HepG2 (cell line): ENCODE measurements around the gene CAPG. TPM values are rescaled to one million over a fixed set of nuclear protein-coding genes. Genes with fewer than 3 reads are reported as not detected.

ENCODE experiments used
- FOXK2 ChIP-seq: fragments of 450-650 bp; IDR thresholded peaks from 2 replicates; pipeline ENCODE4 v1.6.1; 2016
- GZF1 ChIP-seq: sonication (generic); formaldehyde crosslinking; IDR thresholded peaks from 2 replicates; pipeline ENCODE4 v1.5.1; 2020; ENCODE audit warnings: mild to moderate bottlenecking, missing genetic modification reagents
- KMT2B ChIP-seq: IDR thresholded peaks from 2 replicates; pipeline ENCODE4 v1.6.1; 2016; ENCODE audit warnings: missing genetic modification reagents, missing compliant biosample characterization
- MAFG ChIP-seq: sonication (generic); formaldehyde crosslinking; IDR thresholded peaks from 2 replicates; pipeline ENCODE4 v1.5.1; 2020; ENCODE audit warnings: mild to moderate bottlenecking, missing genetic modification reagents
- MYC ChIP-seq: sonication (generic); formaldehyde crosslinking; IDR thresholded peaks from 2 replicates; pipeline ENCODE4 v1.9.0; 2021; ENCODE audit warnings: missing genetic modification reagents, borderline replicate concordance
- NAIF1 ChIP-seq: sonication (generic); formaldehyde crosslinking; IDR thresholded peaks from 2 replicates; pipeline ENCODE4 v1.5.0; 2020; ENCODE audit warnings: mild to moderate bottlenecking, missing genetic modification reagents, borderline replicate concordance
- POLR2AphosphoS2 ChIP-seq: IDR thresholded peaks from 2 replicates; pipeline ENCODE4 v1.6.1; 2011; ENCODE audit warnings: low read depth, low read length, improper control_type of control experiment
- RARA ChIP-seq: IDR thresholded peaks from 2 replicates; pipeline ENCODE4 v1.6.1; 2016; ENCODE audit warnings: missing genetic modification reagents, missing compliant biosample characterization
- RBM22 ChIP-seq: fragments of 200-400 bp; formaldehyde crosslinking; optimal IDR thresholded peaks from 2 replicates; pipeline ENCODE3; 2017; ENCODE audit warnings: mild to moderate bottlenecking, low read length, moderate library complexity
- TRIM24 ChIP-seq: sonication (generic); formaldehyde crosslinking; IDR thresholded peaks from 2 replicates; pipeline ENCODE4 v1.8.0; 2022; ENCODE audit warnings: mild to moderate bottlenecking, missing genetic modification reagents
- ZFP1 ChIP-seq: IDR thresholded peaks from 2 replicates; pipeline ENCODE4 v1.6.1; 2016
- ZNF225 ChIP-seq: sonication (generic); formaldehyde crosslinking; IDR thresholded peaks from 2 replicates; pipeline ENCODE4 v1.4.0; 2020; ENCODE audit warnings: mild to moderate bottlenecking, missing genetic modification reagents
- ZNF24 ChIP-seq: fragments of 450-650 bp; IDR thresholded peaks from 2 replicates; pipeline ENCODE4 v1.6.1; 2017; ENCODE audit warnings: antibody characterized with exemption, mild to moderate bottlenecking
- ZNF792 ChIP-seq: IDR thresholded peaks from 2 replicates; pipeline ENCODE4 v1.6.1; 2016
- polyA plus RNA-seq, 8 experiments: library from polyadenylated mRNA; depleted of rRNA in 3 of 8; stranded (reverse) in 7 of 8; unstranded in 1 of 8; fragments of >200 nt; fragmentation: Illumina TruSeq in 4 of 8; extraction: Trizol in 4 of 8; gene quantifications; 2 replicates each; pipeline versions ENCODE4 v1.2.1 to v1.2.3, GENCODE V29; 2011 to 2016; ENCODE audit warnings: low read depth in 4 of 8, missing spikeins in 1 of 8, mixed read lengths in 1 of 8; ENCODE audit not compliant: insufficient read depth in 1 of 8
- total RNA-seq, 5 experiments: library from RNA; depleted of rRNA; stranded (reverse); fragments of >200 nt; fragmentation: Illumina TruSeq; extraction: Trizol; gene quantifications; 2 replicates each; pipeline ENCODE4 v1.2.3, GENCODE V29; 2016; ENCODE audit warnings: low read depth in 1 of 5
- TF ChIP-seq, protein P1 (sequence below): sonication (generic); formaldehyde crosslinking; IDR thresholded peaks from 2 replicates; pipeline ENCODE4 v1.5.1; 2020; ENCODE audit warnings: missing genetic modification reagents, mild to moderate bottlenecking, borderline replicate concordance
- TF ChIP-seq, protein P2 (sequence below): sonication (generic); formaldehyde crosslinking; IDR thresholded peaks from 2 replicates; pipeline ENCODE4 v1.8.1; 2023; ENCODE audit warnings: mild to moderate bottlenecking, inconsistent platforms, moderate library complexity, missing genetic modification reagents, borderline replicate concordance
- TF ChIP-seq, protein P3 (sequence below): sonication (generic); formaldehyde crosslinking; IDR thresholded peaks from 2 replicates; pipeline ENCODE4 v1.4.0; 2020; ENCODE audit warnings: missing genetic modification reagents, low read depth, mild to moderate bottlenecking, borderline replicate concordance
- TF ChIP-seq, protein P4 (sequence below): IDR thresholded peaks from 2 replicates; pipeline ENCODE4 v1.6.1; 2016; ENCODE audit warnings: mild to moderate bottlenecking
- TF ChIP-seq, protein P5 (sequence below): sonication (generic); formaldehyde crosslinking; IDR thresholded peaks from 2 replicates; pipeline ENCODE4 v1.4.0; 2020; ENCODE audit warnings: missing genetic modification reagents
- TF ChIP-seq, protein P6 (sequence below): sonication (generic); formaldehyde crosslinking; IDR thresholded peaks from 2 replicates; pipeline ENCODE4 v1.5.1; 2020; ENCODE audit warnings: missing genetic modification reagents, mild to moderate bottlenecking, borderline replicate concordance

CAPG gene
- total and polyA plus RNA-seq, 2 of the 13 experiments (the other 11 are each of a cell fraction or from before 2014, with no cell fraction given) = 12.7 to 18.2 TPM

DNA sequence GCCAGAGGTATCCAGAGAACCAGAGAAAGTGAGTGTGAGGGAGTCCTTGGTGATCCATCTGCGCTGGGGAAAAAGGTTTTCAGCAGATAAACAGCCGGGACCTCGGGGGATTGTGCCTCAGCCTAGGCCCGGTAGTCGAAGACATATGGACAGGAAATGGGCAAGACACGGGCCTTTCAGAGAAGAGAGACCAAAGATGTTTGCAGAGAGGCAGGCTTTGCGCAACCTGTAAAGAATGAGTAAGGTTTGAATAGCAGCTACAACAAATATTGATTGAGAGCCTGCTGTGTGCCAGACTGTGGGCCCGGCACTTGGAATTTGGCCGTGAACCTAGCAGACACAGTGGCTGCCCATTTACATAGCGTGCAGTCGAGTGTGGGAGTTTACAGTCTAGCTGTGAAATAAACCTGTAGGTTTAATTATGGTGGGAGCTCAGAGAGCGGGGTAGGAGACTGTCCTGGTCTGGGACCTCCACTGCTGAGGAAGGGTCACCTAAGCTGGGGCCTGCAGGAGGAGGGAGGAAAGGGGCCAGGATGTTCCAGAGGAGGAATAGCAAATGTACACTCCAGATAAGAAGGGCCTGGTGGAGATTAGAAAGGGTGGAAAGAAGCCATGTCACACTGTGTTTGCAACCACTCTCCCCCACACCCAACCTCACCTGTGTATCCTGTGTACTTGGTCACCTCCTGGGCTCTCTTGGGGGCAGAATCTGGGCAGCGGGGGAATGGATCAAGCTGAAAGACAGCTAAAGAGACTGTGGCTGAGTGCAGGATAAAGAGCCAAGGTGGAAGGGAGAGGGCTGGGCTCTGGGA is 11.3 kb upstream of the CAPG start (continued):
- TF ChIP-seq, protein P1, sequence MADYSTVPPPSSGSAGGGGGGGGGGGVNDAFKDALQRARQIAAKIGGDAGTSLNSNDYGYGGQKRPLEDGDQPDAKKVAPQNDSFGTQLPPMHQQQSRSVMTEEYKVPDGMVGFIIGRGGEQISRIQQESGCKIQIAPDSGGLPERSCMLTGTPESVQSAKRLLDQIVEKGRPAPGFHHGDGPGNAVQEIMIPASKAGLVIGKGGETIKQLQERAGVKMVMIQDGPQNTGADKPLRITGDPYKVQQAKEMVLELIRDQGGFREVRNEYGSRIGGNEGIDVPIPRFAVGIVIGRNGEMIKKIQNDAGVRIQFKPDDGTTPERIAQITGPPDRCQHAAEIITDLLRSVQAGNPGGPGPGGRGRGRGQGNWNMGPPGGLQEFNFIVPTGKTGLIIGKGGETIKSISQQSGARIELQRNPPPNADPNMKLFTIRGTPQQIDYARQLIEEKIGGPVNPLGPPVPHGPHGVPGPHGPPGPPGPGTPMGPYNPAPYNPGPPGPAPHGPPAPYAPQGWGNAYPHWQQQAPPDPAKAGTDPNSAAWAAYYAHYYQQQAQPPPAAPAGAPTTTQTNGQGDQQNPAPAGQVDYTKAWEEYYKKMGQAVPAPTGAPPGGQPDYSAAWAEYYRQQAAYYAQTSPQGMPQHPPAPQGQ = no peak
- TF ChIP-seq ZNF792 (CRISPR knock-in tag) (peak; percentile 86), POLR2AphosphoS2 (no peak), NAIF1 (CRISPR knock-in tag) (no peak), ZNF225 (CRISPR knock-in tag) (no peak), FOXK2 (0 out of 2 replicates have a peak, but pooled peaks have one; percentile 31), RBM22 (no peak), MAFG (CRISPR knock-in tag) (no peak), ZNF24 (no peak), ZFP1 (CRISPR knock-in tag) (0 out of 2 replicates have a peak, but pooled peaks have one; percentile 41), MYC (CRISPR knock-in tag) (peak; percentile 57; the same call in 1 of the 2 replicates), KMT2B (CRISPR knock-in tag) (no peak; the same call in none of the 2 replicates), GZF1 (CRISPR knock-in tag) (peak; percentile 39; the same call in 1 of the 2 replicates), TRIM24 (CRISPR knock-in tag) (0 out of 2 replicates have a peak, but pooled peaks have one; percentile 39), RARA (peak; percentile 99)
- TF ChIP-seq, protein P2, sequence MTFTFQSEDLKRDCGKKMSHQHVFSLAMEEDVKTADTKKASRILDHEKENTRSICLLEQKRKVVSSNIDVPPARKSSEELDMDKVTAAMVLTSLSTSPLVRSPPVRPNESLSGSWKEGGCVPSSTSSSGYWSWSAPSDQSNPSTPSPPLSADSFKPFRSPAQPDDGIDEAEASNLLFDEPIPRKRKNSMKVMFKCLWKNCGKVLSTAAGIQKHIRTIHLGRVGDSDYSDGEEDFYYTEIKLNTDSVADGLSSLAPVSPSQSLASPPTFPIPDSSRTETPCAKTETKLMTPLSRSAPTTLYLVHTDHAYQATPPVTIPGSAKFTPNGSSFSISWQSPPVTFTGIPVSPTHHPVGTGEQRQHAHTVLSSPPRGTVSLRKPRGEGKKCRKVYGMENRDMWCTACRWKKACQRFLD (CRISPR knock-in tag) = peak; percentile 69; the same call in 1 of the 2 replicates
- TF ChIP-seq, protein P3, sequence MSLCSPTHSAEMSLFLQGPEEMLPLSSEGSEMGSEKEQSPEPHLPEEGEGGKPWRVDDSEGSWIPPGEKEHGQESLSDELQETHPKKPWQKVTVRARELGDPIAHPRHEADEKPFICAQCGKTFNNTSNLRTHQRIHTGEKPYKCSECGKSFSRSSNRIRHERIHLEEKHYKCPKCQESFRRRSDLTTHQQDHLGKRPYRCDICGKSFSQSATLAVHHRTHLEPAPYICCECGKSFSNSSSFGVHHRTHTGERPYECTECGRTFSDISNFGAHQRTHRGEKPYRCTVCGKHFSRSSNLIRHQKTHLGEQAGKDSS (CRISPR knock-in tag) = peak; percentile 81; the same call in 1 of the 2 replicates
- TF ChIP-seq, protein P4, sequence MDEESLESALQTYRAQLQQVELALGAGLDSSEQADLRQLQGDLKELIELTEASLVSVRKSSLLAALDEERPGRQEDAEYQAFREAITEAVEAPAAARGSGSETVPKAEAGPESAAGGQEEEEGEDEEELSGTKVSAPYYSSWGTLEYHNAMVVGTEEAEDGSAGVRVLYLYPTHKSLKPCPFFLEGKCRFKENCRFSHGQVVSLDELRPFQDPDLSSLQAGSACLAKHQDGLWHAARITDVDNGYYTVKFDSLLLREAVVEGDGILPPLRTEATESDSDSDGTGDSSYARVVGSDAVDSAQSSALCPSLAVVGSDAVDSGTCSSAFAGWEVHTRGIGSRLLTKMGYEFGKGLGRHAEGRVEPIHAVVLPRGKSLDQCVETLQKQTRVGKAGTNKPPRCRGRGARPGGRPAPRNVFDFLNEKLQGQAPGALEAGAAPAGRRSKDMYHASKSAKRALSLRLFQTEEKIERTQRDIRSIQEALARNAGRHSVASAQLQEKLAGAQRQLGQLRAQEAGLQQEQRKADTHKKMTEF (CRISPR knock-in tag) = peak; percentile 93
- TF ChIP-seq, protein P5, sequence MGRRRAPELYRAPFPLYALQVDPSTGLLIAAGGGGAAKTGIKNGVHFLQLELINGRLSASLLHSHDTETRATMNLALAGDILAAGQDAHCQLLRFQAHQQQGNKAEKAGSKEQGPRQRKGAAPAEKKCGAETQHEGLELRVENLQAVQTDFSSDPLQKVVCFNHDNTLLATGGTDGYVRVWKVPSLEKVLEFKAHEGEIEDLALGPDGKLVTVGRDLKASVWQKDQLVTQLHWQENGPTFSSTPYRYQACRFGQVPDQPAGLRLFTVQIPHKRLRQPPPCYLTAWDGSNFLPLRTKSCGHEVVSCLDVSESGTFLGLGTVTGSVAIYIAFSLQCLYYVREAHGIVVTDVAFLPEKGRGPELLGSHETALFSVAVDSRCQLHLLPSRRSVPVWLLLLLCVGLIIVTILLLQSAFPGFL (CRISPR knock-in tag) = no peak
- TF ChIP-seq, protein P6, sequence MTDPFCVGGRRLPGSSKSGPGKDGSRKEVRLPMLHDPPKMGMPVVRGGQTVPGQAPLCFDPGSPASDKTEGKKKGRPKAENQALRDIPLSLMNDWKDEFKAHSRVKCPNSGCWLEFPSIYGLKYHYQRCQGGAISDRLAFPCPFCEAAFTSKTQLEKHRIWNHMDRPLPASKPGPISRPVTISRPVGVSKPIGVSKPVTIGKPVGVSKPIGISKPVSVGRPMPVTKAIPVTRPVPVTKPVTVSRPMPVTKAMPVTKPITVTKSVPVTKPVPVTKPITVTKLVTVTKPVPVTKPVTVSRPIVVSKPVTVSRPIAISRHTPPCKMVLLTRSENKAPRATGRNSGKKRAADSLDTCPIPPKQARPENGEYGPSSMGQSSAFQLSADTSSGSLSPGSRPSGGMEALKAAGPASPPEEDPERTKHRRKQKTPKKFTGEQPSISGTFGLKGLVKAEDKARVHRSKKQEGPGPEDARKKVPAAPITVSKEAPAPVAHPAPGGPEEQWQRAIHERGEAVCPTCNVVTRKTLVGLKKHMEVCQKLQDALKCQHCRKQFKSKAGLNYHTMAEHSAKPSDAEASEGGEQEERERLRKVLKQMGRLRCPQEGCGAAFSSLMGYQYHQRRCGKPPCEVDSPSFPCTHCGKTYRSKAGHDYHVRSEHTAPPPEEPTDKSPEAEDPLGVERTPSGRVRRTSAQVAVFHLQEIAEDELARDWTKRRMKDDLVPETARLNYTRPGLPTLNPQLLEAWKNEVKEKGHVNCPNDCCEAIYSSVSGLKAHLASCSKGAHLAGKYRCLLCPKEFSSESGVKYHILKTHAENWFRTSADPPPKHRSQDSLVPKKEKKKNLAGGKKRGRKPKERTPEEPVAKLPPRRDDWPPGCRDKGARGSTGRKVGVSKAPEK = peak; percentile 55; the same call in 1 of the 2 replicates
